HG03342 (cell line): ENCODE results near the gene RGL2.
A peak's percentile ranks its signal among the peaks of the same experiment; 100 is the strongest.
"Not testable (repeated sequence)": the region's sequence is repeated elsewhere in the genome, so short reads cannot be mapped to it uniquely, and the experiment has no call there.

ENCODE experiments used
- ATAC-seq: cut with Tn5 transposase; IDR thresholded peaks from one replicate; pipeline ENCODE4 v1.9.1; 2021; ENCODE audit warnings: mild to moderate bottlenecking, moderate library complexity; ENCODE audit not compliant: unreplicated experiment

The RGL2 gene

DNA sequence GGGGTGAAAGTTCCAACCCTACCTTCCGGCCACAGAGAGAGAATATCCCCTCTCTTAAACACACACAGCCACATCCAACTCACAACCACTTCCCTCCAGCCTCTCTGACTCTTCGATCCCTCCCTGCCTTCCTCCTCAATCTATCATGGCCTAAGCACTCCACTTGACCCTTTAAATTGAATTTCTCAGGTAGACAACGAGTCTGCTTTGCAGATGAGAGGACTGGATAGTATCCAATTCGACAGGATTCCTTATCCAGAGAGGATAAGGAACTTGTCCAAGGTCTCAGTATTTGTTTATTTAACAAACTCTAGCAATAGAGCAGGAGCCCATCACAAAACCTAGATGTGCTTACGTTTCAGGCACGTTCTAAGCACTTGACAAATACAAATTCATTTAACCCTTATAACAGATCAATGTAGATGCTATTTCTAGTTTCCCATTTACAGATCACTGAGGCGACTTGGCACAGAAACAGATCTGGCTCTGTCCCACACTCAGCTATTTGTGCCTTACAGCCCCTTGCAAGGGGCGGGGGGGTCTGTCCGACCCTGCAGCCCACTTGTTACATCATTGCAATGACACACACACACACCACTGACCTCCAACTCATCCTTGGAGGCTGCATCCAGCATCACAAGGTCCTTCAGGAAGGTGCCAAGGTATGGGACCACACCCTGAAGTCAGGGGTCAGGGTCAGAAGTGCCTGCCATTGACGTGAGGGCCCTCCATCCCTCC lies 4.5 kb downstream of the RGL2 start:
- ATAC-seq: no peak

DNA sequence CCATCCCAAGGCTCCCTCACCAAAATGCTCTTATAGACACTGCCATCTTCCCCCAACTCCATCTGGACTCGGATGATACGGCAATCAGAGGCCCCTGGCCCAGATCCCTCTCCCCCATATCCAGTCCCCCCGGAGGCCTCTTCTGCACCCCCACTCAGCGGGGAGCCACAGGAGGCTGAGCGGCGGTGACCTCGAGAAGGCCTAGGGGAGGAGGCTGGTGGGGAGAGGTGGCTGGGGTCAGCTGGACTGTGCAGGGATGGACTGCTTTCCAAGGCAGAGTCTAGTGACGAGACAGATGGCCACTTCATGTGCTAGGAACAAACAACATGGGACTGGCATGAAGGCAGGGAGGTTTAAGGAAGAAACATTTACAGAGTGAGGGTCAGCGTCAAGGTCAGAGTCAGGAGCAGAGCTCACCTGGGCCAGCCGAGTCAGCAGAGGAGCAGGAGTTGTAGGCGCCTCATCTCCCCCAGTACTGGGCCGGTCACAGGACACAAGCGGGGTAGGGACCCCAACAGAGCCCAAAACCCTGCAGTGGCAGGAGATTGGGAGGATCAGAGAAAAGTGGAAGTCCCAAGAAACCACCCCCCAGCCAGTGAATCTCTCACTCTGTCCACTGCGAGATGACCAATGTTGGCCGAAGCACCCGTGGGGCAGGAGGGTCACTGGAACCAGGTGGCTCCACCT lies 5.6 kb downstream of the RGL2 start:
- ATAC-seq: no peak

DNA sequence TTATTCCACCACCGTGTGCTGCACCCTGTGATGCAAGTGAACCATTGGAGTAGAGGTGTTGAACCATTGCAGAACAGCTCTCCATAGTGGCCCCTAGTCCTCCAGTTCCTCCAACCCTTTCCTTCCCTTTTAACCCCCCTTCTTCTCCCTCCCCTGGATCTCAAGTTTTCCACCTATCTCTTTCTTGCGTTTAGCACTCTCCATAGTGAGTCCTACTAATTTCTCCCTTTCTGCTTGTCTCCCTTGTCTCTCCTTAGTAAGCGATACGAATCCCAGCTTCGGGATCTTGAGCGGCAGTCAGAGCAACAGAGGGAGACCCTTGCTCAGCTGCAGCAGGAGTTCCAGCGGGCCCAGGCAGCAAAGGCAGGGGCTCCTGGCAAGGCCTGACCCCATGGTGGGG lies 8.3 kb downstream of the RGL2 start:
- no peak for ATAC-seq

DNA sequence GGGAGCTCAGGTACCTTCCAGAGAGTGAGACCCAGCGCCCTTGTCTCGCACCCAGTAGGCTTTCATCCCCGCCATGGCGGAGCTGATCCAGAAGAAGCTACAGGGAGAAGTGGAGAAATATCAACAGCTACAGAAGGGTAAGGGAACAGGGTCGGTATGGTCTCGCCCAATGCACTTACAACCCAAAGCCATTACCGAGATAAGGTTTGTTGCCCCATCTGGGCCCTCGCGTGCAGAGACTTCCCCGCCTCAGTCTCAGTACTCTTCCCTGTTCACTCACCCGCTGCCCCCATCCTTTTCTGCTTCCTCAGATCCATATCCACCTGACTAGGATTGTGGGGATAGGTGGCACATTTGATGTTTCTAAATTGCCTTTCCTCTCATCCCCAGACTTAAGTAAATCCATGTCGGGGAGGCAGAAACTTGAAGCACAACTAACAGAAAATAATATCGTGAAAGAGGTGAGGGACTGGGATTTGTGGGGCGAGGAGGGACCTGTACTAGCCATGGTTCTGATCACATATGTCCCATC lies 8.9 kb downstream of the RGL2 start:
- ATAC-seq: peak; percentile 9

DNA sequence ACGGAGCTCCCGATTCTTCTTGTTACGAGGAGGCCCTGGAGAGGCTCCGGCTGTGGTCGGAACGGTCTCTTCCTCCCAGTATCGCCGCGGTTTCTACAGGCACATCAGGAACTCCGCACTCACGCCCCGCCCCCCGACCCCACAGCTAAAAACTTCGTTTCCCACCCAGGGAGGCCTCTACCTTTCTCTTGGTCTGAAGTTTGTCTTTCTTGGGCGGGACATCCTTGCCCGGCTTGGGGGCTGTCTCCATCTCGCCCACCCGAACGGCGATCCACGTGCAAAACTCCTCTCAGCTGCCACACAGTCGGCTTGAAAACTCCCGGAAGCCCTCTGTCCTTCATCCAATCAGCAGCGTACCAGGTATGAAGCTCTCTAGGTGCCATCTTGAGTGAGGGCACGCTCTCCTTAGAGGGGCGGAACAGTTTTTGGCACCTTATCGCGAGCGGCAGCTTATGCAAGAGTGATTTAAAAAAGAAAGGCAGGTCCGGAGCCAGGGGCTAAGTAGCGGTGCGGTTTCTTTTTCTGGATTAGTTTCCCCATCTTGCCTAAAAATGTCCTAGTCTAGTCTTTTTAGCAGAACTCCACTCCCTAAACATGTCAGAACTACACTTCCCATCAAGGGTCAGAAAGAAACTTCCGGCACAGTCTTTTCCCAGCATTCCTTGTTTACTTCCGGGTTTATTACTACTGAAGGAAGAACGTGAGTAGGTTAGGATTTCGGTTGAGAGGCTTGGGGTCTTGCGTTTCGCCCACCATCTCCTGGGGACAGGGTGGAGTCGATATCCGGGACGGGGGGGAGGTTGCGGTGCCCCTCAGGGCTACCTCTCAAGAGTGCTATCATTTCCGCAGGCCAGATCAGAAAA lies 9.6 kb downstream of the RGL2 start, which contains the start of the genes PFDN6 and WDR46:
Gene PFDN6 (plus strand): TSS at position 681 of the 863 bp plus-strand sequence. CDS start 256 bp downstream, outside the sequence.
Gene WDR46 (minus strand): TSS at position 319 of the 863 bp plus-strand sequence. CDS start 69 bp downstream, at position 250.
- peak; percentile 77 for ATAC-seq

DNA sequence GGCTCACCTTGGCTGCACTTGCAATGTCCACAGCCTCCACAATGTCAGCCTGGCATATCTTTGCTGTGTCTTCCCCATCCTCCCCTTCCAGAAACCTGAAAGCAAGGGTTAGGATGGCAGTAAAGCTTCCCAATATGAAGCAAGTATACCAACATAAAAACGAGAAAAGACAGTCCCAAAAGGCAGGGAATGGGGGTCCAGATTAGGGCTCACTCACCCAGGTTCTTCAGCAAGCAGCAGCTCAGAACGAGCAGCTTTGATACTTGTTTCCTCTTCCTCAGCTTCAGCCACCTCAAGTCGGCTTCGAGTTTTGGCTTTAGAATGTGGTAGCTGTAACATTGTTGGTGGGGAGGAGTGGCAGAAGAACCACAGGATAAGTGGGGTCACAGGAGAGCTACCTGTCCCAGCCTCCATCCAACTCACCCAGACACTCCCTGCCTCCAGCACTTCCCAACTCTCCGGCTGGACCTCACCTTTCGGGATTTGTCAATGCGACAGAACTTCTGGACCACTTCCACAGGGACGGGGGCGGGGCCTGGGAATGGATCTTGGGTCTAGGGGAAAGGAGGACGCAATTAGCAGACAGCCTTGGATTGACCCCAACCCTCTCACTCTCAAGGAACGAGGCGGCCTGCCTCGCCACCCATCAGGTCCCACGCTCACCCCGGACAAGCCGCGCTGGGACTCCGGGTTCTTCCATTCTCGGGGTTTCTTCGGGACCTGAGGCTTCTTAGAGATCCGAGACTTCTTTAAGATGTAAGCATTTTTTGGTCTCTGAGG lies 10.4 kb downstream of the RGL2 start:
- no peak for ATAC-seq

DNA sequence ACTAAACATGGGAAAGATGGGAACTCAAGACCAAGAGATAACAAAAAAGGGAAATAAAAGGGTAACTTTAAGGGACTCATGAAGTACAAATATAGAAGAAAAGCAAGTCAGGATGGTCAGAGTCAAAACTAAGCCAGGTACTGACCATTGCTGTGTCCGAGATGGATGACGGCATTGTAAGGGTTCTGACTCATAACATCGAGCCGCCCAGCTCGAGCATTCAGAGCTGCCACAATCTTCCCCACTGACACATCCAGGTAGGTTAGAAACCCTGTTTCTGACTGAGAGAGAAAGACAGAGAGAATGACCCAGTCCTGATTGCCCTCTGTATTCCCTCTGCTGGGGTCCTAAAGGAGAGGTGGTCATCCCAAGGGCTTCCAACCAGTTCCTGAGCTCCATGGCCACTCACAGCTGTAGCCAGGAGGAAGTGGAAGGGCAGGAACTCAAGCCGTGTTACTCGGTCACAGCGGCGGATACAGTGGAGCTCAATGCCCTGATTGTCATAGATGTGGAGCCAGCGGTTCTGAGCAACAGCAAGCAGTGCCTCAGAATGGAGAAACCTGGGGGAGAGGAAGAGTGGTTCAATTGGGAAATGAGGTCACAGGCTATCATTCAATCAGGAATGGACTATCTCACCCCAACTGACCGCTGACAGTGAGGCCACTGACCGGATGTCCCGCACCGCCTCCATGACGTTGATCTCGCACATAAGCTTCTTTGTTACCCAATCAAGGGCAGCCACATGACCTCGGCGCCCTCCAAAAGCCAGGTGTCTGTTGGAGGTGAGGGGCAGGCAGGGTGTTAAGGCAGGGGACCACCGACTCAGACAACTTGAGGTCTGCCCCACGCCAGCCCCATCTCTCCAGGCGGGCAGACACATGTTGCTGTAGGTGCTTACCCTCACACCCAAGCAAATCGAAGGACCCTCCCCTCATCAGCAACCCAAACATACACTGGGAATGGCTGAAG lies 11.5 kb downstream of the RGL2 start:
- no peak for ATAC-seq

DNA sequence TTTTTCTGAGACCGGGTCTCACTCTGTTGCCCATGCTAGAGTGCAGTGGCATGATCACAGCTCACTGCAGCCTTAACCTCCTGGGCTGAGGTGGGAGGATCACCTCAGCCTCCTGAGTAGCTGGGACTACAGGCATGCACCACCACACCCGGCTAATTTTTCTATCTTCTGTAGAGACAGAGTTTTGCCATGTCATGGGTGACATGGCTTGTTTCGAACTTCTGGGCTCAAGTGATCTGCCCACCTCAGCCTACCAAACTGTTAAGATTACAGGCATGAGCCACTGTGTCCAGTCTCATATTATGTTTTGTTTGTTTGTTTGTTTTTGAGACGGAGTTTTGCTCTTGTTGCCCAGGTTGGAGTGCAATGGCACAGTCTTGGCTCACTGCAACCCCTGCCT lies 13.5 kb downstream of the RGL2 start:
- ATAC-seq: not testable (repeated sequence)

DNA sequence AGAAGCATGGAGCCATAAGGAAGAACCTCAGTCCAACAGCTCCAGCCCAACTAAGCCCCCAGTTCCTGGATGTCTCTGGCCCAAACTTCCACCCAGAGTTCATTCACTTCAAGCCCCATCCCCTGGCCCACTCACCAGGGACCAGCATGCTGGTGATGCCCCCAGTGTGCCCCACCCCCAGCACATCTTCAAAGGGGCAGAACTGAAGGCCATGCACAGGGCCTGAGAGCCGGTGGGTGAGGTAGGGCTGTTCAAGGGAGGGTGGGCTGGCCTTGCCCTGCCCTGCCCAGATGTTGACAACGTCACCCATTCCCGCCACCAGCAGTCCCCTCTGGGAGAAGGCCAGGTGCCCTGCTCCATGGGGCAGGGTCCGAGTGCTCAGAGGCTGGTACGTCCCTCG lies 18.2 kb downstream of the RGL2 start:
- no peak for ATAC-seq

DNA sequence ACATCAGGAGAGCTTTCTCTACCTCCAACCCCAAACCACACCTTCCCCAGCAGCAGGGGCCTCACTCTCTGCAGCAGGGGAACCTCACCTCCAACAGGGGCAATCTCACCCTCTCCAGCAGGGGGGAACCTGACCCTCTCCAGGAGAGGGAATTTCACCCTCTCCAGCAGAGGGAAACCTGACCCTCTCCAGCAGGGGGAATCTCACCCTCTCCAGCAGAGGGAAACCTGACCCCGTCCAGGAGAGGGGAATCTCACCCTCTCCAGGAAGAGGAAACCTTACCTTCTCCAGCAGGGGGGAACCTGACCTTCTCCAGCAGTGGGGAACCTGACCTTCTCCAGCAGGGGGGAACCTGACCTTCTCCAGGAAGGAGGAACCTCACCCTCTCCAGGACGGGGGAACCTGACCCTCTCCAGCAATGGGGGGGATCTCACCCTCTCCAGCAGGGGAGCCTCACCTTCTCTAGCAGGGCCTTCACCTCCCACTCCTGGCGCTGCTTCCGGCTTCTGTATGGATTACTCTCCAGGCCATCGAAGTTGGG lies 18.7 kb downstream of the RGL2 start:
- ATAC-seq: no peak

DNA sequence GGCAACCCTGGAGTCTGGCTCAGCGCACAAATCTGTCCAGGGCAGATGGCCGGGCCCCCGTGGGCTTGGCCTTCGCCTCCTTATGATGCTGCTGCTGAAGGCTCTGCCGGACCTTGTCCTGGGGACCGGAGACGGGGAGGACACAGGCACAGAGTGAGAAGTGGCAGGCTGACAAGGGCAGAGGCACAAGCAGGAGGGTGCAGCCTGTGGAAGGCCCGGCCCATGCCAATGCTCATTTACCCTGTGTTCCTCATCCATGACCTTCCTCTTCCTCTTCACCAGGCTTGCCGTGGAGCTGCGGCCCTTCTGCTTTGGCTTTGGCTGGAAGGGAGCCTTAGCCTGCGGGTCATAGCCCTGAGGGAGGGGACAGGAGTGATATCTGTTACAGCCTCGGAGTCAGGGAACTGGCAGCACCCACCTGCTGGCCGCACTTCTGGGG lies 19.5 kb downstream of the RGL2 start:
- ATAC-seq: no peak

DNA sequence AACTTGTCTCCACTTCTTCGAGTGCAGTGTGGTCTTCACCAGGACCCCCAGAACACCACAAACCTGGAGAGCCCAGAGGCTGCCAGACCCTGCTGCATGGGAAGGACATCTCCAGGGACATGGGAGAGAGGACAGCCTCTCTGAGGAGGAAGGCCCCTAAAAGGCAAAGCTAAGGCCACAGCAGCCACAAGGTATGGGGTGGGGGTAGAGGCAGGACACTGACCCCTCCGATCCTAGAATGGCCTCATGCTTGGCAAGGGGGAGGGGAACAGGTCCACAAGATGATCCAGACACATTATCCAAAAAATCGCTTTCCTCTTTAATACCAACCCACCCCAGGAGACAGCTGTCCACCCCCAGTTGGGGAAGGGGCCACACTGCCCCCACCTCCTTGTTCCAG lies 19.9 kb downstream of the RGL2 start:
- no peak for ATAC-seq

DNA sequence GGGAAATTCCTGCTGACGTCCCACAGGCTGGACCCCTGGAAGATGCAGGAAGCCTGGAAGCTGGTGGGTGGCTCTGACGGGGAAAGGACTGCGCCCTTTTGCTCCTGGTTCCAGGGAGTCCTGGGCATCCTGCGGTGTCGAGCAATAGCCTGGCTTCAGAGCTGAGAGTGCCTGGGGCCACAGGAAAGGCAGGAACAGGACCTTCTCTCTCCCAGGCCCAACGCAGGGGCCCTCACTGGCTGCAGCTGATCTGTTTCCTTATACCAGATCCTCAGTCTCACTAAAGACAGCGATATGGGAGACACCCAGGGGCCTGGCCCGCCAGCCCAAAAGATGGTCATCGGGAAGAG lies 20.4 kb downstream of the RGL2 start:
- ATAC-seq: no peak

DNA sequence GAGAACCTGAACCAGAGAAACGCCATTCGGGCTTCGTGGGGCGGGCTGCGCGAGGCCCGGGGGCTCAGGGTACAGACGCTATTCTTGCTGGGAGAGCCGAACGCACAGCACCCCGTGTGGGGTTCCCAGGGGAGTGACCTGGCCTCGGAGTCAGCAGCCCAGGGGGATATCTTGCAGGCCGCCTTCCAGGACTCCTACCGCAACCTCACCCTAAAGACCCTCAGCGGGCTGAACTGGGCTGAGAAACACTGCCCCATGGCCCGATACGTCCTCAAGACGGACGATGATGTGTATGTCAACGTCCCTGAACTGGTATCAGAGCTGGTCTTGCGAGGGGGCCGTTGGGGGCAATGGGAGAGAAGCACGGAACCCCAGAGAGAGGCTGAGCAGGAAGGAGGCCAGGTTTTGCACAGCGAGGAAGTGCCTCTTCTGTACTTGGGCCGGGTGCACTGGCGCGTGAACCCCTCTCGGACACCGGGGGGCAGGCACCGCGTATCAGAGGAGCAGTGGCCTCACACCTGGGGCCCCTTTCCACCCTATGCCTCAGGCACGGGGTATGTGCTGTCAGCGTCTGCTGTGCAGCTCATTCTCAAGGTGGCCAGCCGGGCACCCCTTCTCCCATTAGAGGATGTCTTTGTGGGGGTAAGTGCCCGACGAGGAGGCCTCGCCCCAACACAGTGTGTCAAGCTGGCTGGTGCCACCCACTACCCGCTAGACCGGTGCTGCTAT lies 20.9 kb downstream of the RGL2 start:
- peak; percentile 1 for ATAC-seq

DNA sequence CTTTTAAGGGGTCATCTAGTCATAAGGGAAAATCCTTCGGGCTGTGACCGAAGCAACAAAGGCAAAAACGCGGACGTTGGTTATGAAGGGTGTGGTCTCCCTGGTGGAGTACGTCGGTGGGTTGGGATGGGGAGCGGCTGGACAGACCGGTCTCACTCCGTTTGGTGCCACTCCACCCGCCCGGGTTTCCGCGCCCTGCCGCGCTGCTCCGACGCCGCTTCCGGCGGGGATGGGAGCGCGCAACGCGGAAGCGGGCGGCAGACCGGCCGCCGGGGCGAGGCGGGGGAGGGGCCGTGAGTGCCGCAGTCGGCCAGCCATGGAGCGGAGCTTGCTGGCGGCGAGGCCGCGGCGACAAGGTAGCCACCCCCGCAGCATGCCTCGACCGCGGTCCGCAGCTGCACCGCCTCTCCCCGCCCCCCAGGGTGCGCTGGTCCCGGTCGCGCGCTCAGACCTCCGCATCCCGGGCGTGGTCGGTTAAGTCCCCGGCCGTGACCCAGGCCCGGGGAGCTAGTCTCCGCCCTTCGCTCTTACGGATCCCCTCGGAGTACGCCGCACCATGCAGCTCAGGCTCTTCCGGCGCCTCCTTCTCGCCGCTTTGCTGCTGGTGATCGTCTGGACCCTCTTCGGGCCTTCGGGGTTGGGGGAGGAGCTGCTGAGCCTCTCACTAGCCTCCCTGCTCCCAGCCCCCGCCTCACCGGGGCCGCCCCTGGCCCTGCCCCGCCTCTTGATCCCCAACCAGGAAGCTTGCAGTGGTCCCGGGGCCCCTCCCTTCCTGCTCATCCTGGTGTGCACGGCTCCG lies 21.7 kb downstream of the RGL2 start, which contains the start of gene B3GALT4:
Gene B3GALT4 (plus strand): TSS at position 260 of the 799 bp plus-strand sequence. CDS start 297 bp downstream, at position 557.
- ATAC-seq: peak; percentile 40

DNA sequence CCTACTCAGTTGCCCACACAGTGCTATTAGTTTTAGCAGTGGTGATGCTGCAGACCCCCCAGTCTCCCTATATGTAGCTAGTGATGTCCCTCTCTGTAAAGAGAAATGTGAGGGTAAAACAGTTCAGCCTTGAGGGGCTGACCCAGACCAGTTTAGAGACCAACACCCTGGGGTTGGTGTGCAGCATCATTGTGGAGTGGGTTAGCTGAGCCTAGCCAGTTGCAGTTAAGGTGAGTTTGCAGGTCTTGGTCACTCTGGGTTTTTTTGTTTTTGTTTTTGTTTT lies 22.2 kb downstream of the RGL2 start:
- ATAC-seq: peak; percentile 1

DNA sequence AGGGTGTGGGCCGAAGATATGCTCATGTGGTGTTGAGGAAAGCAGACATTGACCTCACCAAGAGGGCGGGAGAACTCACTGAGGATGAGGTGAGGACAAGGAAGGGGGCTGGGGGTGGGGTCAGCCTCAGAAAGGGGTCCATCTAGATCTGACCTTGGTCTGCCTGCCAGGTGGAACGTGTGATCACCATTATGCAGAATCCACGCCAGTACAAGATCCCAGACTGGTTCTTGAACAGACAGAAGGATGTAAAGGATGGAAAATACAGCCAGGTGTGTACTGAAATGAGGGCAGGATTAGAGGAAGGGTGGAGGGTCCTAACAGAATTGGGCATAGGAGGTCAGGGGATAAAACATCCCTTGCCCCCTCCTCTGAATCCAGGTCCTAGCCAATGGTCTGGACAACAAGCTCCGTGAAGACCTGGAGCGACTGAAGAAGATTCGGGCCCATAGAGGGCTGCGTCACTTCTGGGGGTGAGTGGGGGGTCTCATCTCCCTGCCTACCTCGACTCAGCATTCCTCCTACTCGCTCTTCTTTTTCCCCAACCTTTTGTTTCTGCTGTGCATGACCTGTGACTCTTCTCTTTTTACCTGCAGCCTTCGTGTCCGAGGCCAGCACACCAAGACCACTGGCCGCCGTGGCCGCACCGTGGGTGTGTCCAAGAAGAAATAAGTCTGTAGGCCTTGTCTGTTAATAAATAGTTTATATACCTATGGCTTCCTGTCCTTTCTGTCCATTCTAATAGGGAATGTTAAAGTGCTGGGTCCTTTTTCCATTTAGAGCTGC lies 22.8 kb downstream of the RGL2 start:
- ATAC-seq: not testable (repeated sequence)
